HG02610 (cell line): ENCODE data around the gene PARP14.
"Not testable (repeated sequence)": the region's sequence is repeated elsewhere in the genome, so short reads cannot be mapped to it uniquely, and the experiment has no call there.

ENCODE experiments used
- ATAC-seq: cut with Tn5 transposase; IDR thresholded peaks from one replicate; pipeline ENCODE4 v1.9.1; 2021; ENCODE audit warnings: mild to moderate bottlenecking, moderate library complexity; ENCODE audit not compliant: unreplicated experiment

PARP14 gene

DNA sequence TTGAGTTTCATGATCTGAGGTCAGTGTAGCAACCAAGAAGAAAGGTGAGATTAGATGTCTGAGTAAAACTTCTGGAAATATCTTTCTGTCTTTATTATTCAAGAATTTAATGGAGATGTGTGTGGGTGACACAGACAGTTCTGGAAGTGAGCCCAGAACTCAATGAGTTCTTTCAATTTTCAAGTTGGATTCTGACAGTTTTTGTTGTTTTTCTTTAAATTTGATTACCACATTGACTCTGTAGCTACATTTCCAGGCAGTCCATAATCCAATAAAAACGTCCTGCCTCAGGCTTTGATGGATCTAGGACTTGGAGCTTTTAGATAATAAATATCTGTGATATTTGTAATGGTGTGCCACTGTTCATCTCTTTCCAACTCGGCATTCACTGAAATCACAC is 3.9 kb upstream of the PARP14 start:
- ATAC-seq: no peak

DNA sequence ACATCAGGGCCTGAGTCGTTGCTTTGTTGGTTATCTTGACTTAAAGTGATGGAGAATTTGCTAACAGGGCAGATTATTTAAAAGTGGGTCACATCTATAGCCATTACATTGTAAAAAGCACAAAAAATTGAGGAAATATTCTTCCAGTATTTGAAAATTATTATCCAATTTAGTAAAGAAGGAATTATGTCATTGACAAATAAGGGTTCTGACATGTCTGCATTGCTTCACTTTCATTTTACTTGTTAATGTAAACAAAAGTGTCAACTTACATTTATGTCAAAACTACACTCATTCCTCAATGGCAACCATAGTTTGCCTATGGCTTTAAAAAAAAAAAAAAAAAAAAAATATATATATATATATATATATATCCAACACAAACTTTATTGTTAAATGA is 3.4 kb upstream of the PARP14 start:
- ATAC-seq: no peak

DNA sequence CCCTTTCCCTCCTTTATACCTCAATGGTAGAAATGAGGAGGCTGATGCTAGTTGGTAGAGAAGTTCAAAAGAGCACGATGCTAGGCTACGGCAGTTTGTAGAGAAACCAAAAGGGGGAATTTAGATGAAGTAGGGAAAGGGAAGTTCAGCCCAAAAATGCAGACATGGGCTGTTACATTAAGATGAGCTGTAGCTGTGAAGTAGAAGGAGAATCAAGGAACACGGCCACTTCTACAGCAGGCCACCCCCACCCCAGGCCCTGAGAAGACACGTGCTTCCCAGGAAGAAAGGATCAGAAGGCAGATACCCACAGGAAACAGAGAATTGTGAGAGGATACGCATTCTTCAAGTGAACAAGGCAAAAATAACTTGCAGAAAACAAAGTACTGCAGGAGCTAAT is 2.1 kb upstream of the PARP14 start:
- ATAC-seq: no peak

- ATAC-seq: peak; percentile 37
These were observed 1.4 kb upstream of the PARP14 start for GRCh38 chr3:122679085-122679881.

- ATAC-seq: no peak
These were observed 661 bp upstream of the PARP14 start for GRCh38 chr3:122679882-122680474.

DNA sequence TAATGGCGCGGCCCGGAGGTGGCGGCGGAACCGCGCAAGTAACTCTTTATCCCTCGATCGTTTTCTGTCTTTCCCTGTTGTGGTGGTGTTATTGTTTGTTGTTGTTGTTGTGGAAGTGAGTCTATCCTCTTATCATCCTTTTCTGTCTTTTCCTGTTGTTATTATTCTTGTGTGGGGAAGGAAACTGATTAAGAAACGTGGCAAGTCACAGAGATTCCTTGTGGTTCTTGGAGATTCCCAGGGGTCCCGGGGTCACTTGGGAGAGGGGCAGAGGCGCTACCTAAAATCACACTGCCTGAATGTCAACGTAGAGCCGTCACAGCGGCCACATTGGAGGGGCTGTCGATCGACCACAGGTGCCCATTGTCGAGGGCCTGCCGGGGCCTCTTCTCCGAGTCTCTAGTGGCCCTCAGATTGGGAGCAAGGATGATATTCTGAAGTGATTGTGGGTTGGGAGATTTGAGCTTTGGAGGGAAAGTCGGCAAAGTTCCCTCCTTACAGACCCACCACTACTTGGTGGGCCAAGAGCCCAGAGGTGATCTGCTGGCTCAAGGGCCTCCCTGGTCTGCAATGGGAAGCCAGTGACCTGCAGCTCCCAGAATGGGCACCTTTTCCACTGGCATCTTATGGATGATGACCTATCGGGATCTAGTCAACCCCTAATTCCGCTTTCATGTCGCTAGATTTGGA is 790 bp downstream of the PARP14 start:
- ATAC-seq: no peak

DNA sequence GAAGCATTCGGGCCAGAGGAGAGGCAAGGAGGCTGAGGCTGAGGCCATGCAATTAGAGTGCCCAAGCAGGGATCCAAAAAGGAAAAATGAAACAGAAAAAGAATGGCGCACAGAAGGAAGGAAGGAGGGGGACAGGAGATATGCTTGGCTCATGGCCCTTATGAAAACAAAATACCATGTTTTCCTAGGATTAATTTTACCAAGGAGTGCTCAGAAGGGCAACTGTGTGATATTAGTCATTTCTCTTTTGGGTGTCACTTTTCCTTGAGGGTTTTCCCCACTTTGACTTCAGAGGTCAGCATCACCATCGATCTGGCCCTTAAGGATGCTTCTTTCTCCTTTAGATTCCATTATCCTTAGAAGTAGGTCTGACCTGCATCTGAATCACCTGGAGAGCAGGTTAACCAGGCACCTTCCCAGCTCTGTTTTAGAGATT is 1.4 kb downstream of the PARP14 start:
- no peak for ATAC-seq

- ATAC-seq: peak; percentile 28
These were observed 2.3 kb downstream of the PARP14 start for GRCh38 chr3:122682778-122683411.

DNA sequence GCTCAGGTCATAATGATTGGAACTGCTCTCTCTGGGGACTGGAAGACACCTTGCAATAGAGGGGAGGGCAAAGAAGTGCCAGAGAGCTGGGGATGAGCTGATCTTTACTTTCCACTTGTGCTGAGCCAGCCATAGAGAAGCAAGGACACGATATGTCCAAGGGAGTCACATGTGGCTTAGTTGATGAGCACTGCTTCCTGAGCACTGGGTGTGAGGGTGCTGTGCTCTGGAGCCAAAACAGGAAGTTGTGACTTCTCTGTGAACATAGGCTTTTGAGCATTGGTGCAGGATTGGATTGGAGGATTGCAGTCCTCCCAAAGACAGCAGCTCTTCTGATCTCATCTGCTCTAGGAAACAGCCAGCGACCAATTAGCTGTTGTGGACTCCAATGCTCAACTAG is 6.7 kb downstream of the PARP14 start:
- ATAC-seq: no peak

- ATAC-seq: no peak
These were observed 8.4 kb downstream of the PARP14 start for GRCh38 chr3:122688996-122689395.

- ATAC-seq: no peak
These were observed 8.9 kb downstream of the PARP14 start for GRCh38 chr3:122689587-122689986.

DNA sequence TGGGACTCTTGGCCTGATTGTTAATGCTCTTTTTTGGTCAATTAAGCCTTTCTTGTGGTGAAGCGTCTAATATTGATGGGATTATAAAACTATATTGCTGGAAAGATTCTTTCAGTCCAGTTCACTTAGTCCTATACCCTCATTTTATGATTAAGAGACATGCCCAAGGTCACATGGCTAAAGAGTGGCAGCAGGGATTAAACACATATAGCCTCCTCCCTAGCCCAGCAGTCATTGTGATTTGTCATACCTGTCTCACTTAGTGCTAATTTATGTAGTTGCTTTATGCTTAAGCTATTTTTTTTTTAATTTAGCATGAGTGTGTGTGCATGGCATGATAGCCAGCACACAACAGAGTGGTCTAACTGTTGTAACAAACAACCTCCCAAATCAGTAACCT is 9.5 kb downstream of the PARP14 start:
- no peak for ATAC-seq

- ATAC-seq: peak; percentile 84
These were observed 10.6 kb downstream of the PARP14 start for GRCh38 chr3:122691195-122691594.

- no peak for ATAC-seq
These were observed 12.0 kb downstream of the PARP14 start for GRCh38 chr3:122692674-122693073.

GRCh38 chr3:122694966-122695365 is 14.3 kb downstream of the PARP14 start:
- ATAC-seq: peak; percentile 63

GRCh38 chr3:122695927-122696561 is 15.4 kb downstream of the PARP14 start:
- ATAC-seq: no peak

DNA sequence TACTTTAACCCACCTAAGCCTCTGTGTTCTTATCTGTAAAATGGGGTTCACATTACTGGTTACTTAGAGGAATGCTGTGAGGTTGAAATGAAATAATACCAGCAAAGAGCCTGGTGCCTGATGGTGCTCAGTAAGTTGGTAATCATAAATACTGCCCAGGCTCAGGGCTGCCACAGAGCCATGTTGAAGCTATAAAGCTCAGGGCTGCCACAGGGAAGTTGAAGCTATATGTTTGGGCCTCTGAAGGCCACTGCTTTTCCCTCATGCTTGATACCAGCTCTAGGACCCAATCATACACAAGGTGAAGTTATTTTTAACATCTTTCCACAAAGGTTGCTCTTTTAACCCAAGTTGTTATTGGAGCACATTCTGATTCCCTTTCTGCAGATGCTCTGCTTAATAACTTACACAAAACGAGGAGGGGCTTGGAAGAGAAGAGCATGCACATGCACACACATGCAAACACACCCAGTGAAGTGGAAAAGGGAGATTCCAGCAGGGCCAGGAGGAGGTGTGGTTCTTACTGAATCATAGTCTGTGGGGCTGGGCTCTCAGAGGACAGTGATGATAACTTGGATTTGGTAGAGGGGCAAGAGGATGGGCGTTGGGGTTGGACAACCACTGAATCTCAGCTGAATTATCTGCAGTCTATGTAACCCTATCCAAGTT is 17.4 kb downstream of the PARP14 start:
- peak; percentile 94 for ATAC-seq

GRCh38 chr3:122700193-122700592 is 19.6 kb downstream of the PARP14 start:
- no peak for ATAC-seq

DNA sequence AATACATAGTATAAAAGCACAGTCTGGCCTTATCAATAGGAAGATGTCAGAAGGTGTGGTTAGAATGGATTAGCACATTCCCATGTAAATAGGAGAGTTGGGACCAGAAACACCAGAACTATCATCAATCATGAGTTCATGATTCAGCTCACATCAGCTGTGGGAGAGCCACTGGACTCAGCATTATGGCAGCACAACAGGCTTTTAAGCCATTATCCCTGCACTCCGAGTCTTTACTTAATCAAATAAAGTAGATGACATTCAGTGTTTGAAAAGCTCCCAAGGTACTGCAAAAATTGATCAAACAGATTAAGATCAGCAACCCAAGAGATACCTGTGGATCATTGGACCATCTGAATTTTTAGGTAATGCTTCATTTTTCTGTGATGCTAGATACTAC is 24.7 kb downstream of the PARP14 start:
- no peak for ATAC-seq

- not testable (repeated sequence) for ATAC-seq
These were observed 30.1 kb downstream of the PARP14 start for GRCh38 chr3:122710616-122711251.
